Measurements from ENCODE around the gene SPTBN5.

The SPTBN5 gene

GRCh38 chr15:41918506-41919126, 24.8 kb upstream of the SPTBN5 start:
- H3K27ac ChIP-seq: no peak overlapping the region
- no peak for TF ChIP-seq ZFX (IDR thresholded peaks at IDR 0.05; ENCODE audit: borderline replicate concordance)
- no peak for TF ChIP-seq CTCF (IDR thresholded peaks at IDR 0.05)

- no peak for TF ChIP-seq CTCF (IDR thresholded peaks at IDR 0.05)
- no peak for TF ChIP-seq ZFX (IDR thresholded peaks at IDR 0.05; ENCODE audit: borderline replicate concordance)
- H3K27ac ChIP-seq: no peak overlapping the region
Measured at GRCh38 chr15:41917767-41918430, 24.0 kb upstream of the SPTBN5 start.

GRCh38 chr15:41915255-41915994, 21.6 kb upstream of the SPTBN5 start:
- TF ChIP-seq ZFX (IDR thresholded peaks at IDR 0.05; ENCODE audit: borderline replicate concordance): no peak
- TF ChIP-seq CTCF (IDR thresholded peaks at IDR 0.05): no peak
- H3K27ac ChIP-seq: no peak overlapping the region

GRCh38 chr15:41914411-41914810, 20.6 kb upstream of the SPTBN5 start:
- no peak overlapping the region for H3K27ac ChIP-seq
- TF ChIP-seq ZFX (IDR thresholded peaks at IDR 0.05; ENCODE audit: borderline replicate concordance) (no peak), CTCF (IDR thresholded peaks at IDR 0.05) (no peak)

- no peak for TF ChIP-seq ZFX (IDR thresholded peaks at IDR 0.05; ENCODE audit: borderline replicate concordance)
- no peak for TF ChIP-seq CTCF (IDR thresholded peaks at IDR 0.05)
Measured at GRCh38 chr15:41913256-41913655, 19.4 kb upstream of the SPTBN5 start.

GRCh38 chr15:41911691-41912345, 18.0 kb upstream of the SPTBN5 start:
- no peak for TF ChIP-seq ZFX (IDR thresholded peaks at IDR 0.05; ENCODE audit: borderline replicate concordance)
- TF ChIP-seq CTCF (IDR thresholded peaks at IDR 0.05): no peak

More at GRCh38 chr15:41913256-41913655, 19.4 kb upstream of the SPTBN5 start:
- H3K27ac ChIP-seq: no peak overlapping the region

More at GRCh38 chr15:41911691-41912345, 18.0 kb upstream of the SPTBN5 start:
- no peak overlapping the region for H3K27ac ChIP-seq
